Dedifferentiated amniotic fluid mesenchymal stem cell (primary cell): ENCODE data around the gene C11orf21.
"Not testable (repeated sequence)": the region's sequence is repeated elsewhere in the genome, so short reads cannot be mapped to it uniquely, and the experiment has no call there.

Source experiments
- DNase-seq: peaks from one replicate; pipeline ENCODE4 v3.0.0-alpha.2; 2016; ENCODE audit errors: extremely low spot score

Gene C11orf21

GRCh38 chr11:2301631-2302305 is at the start of gene C11orf21, which contains the start of gene TSPAN32:
TSS of gene C11orf21 (minus strand) at chr11:2301918. CDS start at chr11:2301808, 110 bp downstream.
TSS of gene TSPAN32 (plus strand) at chr11:2302013. CDS start at chr11:2302150, 137 bp downstream.
- no peak for DNase-seq

GRCh38 chr11:2348986-2349385 is 47.3 kb upstream of the C11orf21 start:
- no peak for DNase-seq

DNA sequence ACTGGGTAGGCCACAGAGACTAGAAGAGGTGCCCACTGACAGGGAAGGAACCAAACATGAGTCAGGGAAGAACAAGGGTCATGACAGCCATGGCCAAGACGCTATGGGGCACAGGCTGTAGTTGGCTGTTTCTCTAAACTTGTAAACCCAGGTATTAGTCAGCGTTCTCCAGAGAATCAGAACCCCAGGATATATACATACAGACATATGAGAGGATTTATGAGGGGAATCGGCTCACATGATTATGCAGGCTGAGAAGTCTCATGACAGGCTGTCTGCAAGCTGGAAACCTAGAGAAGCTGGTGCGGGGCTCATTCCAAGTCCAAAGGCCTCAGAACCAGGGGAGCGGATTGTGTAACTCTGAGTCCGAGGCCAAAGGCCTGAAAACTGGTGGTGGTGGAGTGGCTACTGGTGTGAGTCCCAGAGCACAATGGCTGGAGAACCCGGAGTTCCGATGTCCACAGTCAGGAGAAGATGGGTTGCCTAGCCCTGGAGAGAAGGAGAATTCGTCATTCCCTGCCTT is 45.7 kb upstream of the C11orf21 start:
- DNase-seq: no peak

- DNase-seq: no peak
These were observed 45.0 kb upstream of the C11orf21 start for GRCh38 chr11:2346586-2347307.

DNA sequence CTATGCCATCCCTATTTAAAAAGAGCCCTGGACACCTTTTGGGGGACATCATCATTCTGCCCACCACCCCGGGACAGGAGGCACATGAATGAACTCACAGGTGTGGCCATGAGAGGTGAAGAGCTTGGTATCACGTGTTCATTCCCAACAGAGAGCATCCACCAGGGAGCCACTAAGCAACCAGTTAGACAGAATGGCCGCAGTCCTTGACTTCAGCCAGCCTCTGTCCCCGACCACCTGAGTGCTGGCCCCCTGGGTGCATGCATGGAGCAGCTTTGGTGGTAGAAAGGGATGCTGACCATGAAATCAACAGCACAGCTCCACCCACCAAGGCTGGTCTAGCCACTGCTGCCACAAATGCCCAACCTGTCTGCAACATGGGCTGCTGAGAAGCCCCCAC is 44.3 kb upstream of the C11orf21 start:
- no peak for DNase-seq

- no peak for DNase-seq
These were observed 43.3 kb upstream of the C11orf21 start for GRCh38 chr11:2345050-2345449.

DNA sequence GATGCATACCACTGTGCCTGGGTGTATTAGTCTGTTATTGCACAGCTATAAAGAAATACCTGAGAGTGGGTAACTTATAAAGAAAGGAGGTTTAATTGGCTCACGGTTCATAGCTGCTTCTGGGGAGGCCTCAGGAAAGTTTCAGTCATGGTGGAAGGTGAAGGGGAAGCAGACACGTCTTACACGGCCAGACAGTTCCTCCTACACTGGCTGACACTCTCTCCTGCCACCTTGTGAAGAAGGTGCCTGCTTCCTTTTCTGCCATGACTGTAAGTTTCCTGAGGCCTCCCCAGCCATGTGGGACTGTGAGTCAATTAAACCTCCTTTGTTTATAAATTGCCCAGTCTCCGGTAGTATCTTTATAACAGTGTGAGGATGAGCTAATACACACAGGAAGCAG is 41.8 kb upstream of the C11orf21 start:
- DNase-seq: no peak

- DNase-seq: no peak
These were observed 41.3 kb upstream of the C11orf21 start for GRCh38 chr11:2342981-2343380.

DNA sequence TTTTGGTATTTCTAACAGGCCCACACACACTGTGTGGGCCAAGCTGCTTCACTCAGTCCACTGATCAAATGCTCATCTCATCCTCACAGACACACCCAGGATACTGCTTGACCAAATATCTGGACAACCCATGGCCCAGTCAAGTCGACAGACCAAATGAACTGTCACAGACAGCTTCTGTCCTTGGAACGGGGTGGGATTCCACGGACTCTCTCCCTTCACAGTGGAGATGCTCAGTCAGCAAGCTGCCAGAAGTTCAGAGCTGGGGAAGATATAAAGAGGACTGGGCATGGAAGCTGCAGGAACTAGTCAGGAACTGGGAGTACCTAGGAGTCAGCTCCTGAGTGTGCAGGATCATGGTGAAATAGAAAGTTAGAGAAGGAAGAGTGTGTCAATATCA is 40.8 kb upstream of the C11orf21 start:
- no peak for DNase-seq

GRCh38 chr11:2338760-2339159 is 37.0 kb upstream of the C11orf21 start:
- not testable (repeated sequence) for DNase-seq

DNA sequence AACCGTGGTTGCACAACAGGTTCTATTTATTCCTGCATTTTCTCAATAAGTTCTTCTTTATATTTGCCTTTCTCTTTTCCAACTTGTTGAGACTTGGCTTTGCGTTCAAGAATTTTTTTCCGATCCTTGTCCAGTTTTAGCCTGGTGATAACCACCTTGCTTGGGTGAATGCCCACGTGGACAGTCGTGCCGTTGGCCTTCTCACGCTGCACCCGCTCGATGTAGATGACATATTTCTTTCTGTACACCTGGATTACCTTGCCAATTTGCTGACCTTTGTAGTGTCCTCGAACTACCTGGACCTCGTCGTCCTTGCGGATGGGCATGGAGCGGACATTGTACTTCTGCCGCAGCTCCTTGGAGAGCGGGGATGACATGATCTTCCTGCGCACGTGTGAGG is 33.6 kb upstream of the C11orf21 start:
- DNase-seq: not testable (repeated sequence)

DNA sequence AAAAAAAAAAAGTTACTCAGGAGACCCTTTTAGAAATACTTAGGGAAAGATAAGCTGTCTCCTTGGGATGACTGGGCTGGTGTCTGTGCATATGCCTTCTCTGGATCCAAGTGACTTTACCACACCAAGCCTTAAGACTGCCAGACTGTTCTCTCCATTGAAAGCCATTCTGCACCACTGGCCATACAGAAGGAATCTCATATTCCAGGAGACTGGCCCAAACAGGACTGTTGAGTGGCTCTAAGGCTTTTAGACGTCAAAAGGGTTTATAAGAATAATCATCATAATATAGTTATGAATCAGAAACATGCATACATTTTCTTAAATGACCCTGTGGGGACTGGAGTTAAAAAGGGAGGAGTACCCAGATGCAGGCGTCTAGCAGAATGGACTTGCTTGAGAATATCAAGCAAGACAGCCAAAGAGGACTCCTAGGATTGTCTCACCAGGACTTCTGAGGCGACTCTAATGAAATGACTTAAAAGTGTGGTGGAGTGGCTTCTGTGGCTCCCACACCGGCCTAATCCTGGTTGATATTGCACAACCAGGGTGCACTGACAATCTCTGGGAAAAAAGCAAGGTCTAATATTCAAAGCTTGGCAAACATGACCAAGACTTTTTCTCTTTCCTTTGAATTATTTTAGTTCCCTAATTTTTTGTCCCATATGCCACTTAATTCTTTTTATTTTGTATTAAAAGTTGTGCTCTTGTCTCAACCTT is 31.9 kb upstream of the C11orf21 start:
- not testable (repeated sequence) for DNase-seq

GRCh38 chr11:2332569-2332968 is 30.9 kb upstream of the C11orf21 start:
- not testable (repeated sequence) for DNase-seq

DNA sequence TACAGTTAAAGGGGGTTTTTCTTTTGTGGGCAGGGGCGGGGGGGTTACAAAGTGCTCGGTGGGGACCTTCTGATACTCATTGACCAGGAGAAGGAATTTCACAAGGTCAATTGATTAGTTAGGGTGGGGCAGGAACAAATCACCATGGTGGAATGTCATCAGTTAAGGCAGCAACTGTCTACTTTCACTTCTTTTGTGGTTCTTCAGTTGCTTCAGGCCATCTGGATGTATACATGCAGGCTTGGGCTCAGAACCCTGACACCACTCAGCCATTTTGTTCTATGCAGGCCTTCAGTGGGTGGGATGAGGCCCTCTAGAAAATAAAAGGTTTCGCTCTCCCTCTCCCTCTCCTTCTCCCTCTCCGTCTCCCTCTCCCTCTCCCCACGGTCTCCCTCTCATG is 29.7 kb upstream of the C11orf21 start:
- DNase-seq: no peak

DNA sequence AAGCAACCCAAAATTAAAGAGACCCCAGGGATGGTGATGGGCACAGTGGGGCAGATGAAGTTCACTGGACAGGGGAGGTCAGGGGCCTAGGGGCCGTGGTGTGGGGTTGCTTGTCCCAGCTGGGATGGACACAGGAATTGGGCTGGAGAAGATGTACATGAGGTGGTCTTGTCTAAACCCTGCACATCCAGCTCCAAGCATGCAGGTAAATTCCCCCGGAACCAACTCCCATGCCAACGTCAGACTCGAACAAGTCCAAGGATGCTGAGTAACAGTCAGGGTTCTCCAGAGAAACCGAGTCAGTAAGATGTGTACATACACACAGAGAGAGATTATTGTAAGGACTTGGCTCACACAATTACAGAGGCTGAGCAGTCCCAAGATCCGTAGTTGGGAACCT is 29.0 kb upstream of the C11orf21 start:
- no peak for DNase-seq

- DNase-seq: no peak
These were observed 27.8 kb upstream of the C11orf21 start for GRCh38 chr11:2329551-2329950.

DNA sequence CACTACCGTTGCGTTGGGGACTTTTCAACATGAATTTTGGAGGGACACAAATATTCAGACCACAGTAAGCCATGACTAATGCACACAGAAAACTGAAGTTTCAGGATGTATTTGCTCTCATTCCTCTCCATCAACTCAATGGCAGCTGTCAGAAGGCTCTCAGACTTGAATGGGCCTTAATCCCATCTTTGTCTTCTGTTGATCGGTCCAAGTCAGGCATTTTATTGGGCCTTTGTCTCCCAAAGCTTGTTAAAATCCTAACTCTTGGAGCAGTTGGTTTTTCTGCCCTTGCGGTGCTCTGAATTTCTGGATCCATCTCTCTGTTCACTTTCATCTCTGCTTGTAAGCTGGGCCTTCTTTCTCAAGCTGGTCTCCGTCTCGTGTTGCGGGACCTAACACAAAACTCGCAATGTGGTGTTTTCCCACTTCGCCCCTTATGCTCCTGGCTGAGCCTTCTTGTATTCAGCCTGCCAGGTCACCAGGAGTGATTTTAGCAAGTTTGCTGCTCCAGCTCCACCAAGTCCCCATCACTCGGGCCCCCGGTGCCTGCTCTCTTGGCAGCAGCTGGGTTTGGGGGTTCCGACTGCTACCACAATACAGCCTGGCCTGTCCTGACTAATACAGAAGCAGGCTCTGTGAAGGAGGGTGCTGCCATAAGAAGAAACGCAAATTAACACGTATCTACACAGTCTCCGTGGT is 27.1 kb upstream of the C11orf21 start:
- DNase-seq: no peak

DNA sequence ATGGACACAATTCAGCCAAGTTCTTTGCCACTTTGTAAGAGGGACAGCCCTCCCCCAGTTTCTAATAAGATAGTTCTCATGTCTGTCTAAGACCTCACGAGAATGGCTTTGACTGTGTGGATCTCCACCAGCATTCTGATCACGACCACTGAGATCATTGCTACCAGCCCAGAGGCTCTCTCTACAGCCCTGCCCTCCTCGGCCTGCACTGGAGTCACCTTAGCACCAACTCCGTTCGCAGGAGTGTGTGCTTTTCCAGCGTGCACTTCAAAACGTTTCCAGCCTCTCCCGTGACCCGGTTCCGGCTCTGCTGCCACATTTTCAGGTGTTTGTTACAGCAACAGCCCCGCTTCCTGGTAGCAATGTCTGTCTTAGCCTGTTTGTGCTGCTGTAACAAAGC is 26.3 kb upstream of the C11orf21 start:
- DNase-seq: no peak

- no peak for DNase-seq
These were observed 25.3 kb upstream of the C11orf21 start for GRCh38 chr11:2327032-2327431.

DNA sequence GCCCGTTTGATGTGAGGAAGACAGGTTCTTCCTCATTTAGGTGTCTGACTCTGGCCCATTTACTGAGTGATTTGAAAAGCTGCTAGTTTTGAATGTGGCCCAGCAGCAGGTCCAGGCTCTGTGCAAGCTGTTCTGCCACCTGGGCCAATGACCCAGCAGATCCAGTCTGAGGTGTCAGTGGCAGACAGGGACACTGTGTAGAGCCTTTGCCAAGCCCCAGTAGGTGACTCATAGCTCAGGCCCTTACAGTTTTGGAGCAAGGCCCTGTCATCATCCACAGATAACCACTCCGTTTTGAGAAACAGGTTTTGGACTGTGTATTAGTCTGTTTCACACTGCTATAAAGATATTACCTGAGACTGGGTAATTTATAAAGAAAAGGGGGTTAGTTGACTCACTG is 24.0 kb upstream of the C11orf21 start:
- DNase-seq: no peak

DNA sequence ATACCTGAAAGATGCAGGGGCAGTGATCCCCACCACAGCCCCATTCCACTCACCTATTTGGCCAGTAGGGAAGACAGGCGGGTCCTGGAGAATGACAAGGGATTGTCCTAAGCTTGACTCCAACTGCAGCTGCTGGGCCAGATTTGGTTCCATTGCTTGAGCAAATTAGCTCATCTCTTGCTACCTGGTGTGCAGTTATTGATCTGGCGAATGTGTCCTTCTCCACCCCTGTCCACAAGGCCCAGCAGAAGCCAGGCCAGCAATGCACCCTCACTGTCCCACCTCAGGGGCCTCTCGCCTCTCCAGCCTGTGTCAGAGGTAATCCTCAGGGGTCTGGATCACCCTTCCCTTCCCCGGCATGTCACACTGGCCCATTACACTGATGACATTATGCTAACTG is 23.4 kb upstream of the C11orf21 start:
- no peak for DNase-seq

DNA sequence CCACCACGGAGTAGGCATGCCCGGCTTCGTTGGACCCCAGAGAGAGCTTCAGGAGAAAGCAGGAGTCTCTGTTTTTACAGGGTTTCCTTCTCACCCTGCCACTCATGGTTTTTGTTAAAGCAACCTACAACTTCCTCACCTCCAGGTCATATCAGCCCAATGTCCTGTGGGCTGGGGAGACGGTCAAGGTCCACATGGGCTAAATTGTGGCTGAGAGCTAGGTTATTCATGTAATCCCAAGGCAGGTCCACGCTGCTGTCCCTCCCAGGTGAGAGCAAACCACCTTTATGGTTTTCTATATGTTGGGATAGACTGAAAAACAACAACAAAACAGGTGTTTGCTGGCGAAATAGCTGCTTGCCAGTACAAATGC is 19.6 kb upstream of the C11orf21 start:
- DNase-seq: no peak
